ELF-1 (cell line): Measurements from ENCODE around the gene SIGMAR1.
"Not testable (repeated sequence)": the region's sequence is repeated elsewhere in the genome, so short reads cannot be mapped to it uniquely, and the experiment has no call there.

Source experiments
- DNase-seq: peaks from one replicate; pipeline ENCODE4 v3.0.0-alpha.2; 2016; ENCODE audit warnings: low read depth, low spot score

SIGMAR1 gene

DNA sequence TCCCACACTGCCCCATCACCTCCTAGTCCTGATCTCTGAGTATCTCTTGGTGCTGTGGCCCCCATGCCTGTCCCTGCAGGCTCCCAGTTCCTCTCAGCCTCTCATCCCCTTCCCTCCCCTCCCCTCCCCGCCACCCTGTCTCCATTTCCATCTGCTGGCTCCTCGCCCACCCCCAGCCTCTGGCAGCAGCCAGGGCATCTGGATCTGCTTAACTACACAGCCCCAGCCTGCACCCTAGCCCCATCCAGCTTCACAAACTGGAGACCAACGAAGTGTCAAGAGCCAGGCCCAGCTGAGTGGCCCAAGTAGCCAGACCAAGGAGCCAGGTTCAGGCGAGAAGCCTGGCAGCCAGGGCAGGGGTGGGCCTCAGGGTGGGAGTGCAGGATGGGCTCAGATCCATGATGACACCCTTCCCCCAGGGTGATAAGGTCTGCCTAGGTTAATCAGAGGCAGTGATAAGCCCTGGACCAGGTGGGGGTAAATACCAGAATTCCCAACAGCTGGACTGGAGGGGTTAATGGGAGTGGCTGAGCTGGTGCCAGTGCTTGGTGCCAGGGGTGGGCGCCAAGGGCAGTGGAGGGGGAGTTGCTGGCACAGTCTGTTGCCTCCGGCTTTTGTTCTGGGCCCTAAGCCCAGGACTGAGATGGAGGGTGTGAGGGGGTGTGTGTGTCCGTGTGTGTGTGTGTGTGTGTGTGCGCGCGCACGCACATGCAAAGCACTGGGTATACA, 16.9 kb upstream of the SIGMAR1 start:
- DNase-seq = no peak

DNA sequence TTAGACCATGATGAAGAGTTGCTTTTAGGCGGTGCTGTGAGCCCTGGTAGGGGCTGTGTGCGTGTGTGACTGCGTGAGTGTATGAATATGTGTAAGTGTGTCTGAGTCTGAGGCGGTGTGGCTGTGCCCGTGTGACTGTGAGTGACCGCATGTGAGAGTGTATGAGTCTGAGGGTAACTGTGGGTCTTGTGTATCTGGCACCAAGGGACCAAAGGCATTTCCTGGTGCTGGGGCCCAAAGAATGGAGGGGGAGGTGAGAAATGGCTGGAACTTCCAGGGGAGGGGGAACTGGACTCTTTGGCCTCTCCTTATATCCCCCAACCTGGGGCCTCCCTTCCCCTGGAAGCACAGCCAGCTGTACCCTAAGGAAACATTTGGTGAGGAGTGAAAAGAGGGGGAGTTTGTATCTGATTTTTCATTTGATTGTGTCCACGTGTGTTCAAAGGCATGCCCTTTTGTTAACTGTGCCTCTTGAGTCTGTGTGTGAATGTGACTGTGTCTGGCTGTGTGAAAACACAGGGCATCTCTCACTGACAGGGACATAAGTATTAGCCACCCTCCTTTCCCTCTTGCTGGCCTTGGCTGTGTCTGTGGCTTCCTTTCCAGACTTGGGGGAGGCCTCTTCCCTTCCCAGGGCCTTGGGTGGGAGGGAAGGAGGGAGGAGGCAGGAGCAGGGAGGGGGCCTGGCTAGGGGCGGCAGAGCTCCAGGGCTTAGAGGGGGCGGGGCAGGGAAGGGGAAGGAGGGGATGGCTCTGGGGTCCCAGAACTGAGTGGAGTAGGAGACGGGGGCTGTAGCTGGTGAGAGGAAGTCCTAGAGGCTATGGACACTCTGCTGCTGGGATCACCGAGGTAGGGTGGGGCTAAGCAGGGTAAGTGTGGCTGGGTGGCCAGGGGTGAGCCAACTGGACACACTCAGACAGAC, 15.8 kb upstream of the SIGMAR1 start:
- no peak for DNase-seq

DNA sequence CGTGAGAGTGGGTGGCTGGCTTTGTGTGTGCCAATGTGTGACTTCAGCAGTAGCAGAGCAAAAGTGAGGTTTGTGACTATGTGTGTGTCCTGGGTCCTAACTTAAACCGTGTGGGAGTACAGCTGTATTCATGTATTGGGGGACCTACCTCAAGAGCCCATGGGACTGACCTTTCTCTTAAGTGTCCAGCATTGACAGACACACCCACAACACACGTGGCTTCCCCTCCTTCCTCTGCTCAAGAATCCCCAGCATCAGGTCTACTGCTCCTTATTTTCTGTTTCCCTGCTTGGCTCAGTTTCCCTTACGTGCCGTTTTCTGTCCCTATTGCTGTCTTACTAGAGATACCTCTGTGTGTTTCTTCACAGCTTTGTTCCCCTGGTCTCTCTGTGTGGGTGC, 15.0 kb upstream of the SIGMAR1 start:
- no peak for DNase-seq

DNA sequence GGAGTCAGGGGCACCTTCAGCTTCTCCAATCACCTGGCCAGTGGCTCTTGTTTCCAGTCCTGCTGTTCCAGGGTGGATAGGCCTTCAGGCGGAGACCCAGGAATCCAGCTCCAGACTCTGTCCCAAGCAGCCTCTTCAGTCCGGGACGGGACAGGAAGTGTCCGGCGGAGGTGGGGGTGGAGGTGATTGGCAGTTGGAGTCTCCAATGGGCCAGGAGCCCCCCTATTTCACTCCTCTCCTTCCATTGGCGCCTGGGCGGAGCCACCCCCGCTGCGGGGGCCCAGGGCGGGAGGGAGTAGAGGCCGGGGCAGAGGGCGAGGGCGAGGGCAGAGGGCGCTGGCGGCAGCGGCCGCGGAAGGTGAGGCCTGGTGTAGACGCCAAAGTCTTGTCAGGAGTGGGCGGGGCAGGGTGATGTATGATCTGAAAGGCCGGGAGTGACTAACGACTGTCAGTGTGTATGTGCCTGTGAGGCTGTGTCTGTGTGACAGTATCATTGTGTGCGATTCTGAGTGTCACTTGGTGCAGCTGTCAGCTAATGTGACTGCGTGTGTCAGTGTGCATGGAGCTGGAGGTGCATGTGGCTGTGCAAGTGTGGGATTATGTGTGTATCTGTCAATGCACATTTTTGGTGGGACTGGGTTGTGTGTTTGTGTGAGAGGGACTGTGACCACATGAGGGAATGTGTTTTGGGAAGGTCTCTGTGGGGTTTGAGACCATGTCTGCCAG, 14.5 kb upstream of the SIGMAR1 start, which contains the start of gene IL11RA:
Gene IL11RA, plus strand, starts transcription at position 310 of the 726 bp plus-strand sequence. CDS start 3,033 bp downstream, outside the sequence.
- peak; percentile 98 for DNase-seq

DNA sequence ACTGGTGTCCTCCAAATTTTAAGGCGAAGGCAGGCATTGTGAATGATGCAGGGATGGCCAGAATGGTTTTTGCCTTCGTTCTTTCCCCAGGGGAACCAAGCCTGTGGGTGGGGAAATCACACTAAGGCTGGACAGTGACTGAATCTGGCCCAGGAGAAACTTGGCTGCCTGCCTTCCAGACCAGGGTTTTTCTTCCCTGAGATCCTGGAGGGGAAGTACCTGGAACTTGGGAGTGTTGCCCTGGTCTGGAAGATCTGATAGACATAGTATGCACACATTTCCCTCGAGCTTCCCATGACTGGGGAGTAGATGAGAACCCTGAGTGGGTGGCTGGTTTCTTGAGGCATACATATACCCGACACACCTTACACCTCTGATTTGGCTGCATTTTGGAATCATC, 13.7 kb upstream of the SIGMAR1 start:
- DNase-seq = no peak

DNA sequence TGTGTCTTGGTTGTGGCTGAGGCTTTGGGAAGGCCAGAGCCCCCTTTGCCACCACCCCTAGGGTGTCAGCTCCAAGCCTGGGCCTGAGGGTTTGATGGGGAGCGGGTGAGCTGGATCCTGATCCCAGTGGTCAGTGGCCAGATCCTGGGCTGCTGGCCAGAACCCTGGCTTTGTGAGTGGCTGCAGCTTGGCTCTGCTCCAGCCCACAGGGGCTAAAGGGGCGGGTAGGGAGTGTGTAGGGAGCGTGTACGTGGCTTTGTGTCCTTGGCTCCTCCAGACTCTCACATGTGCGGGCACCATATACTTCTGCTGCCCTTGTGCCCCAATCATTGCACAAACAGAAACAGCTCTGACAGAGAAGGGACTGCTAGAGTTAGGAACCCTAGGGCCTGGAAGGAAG, 13.2 kb upstream of the SIGMAR1 start:
- DNase-seq = no peak

DNA sequence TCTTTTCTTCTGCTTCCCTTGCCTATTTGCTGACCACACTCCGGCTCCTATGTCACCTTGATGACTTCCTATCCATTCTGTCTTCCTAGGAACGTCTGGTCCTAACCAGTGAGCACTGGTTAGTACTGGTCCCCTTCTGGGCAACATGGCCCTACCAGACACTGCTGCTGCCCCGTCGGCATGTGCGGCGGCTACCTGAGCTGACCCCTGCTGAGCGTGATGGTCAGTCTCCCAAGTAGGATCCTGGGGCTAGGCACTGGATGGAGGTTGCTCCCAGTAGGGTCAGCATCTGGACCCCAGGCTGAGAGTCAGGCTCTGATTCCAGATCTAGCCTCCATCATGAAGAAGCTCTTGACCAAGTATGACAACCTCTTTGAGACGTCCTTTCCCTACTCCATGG, 11.1 kb upstream of the SIGMAR1 start:
- DNase-seq = no peak

GRCh38 chr9:34647651-34648050, 10.1 kb upstream of the SIGMAR1 start:
- DNase-seq = no peak

DNA sequence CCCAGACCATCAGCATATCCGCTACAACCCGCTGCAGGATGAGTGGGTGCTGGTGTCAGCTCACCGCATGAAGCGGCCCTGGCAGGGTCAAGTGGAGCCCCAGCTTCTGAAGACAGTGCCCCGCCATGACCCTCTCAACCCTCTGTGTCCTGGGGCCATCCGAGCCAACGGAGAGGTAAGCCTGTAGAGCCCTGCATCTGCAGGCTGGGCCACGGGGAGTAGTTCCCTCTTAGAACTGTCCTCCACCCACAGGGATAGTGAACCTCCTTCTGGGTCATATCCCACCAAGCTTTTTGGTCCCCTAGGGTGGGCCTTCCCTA, 9.5 kb upstream of the SIGMAR1 start:
- DNase-seq = no peak

DNA sequence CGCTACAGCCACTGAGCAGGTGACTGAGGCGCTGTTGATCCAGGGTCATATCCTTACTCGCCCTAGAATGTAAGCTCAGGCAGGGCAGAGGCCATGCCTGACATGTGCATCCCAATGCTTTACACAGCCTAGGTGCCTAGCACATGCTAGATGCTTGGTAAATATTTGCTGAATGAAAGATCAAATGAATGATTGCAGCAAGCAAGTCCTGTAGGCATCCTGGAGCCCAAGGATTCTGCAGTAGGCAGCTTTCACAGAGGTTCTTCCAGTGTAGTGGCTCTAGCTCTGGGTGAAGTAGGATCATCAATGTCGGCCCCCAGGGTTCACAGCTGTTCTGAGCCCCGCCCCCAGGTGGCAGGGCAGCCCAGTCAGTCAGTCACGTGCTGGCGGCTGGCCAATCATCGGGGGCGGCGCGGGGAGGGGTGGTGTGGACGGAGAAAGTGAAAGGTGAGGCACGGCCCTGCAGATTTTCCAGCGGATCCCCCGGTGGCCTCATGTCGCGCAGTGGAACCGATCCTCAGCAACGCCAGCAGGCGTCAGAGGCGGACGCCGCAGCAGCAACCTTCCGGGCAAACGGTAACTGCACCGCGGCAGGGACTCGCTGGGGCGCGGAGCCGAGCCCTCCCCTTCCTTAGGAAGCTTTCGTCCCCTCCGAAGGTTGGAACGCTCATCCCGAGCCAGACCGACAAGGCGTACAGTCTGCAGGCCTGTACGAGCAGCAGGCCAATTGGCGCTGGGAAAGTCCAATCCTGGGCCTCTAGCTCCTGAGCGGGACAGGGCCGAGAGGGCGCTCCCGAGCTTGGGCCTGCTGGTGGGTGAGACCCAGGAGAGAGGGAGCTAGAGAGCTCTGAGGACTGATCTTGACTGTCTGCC, 8.9 kb upstream of the SIGMAR1 start, which contains the start of gene GALT:
Gene GALT, plus strand, starts transcription at position 465 of the 873 bp plus-strand sequence. Its CDS starts 30 bp downstream, at position 495.
- DNase-seq = peak; percentile 98

GRCh38 chr9:34644766-34645314, 7.3 kb upstream of the SIGMAR1 start:
- DNase-seq = peak; percentile 87

GRCh38 chr9:34642679-34643078, 5.1 kb upstream of the SIGMAR1 start:
- DNase-seq = no peak

DNA sequence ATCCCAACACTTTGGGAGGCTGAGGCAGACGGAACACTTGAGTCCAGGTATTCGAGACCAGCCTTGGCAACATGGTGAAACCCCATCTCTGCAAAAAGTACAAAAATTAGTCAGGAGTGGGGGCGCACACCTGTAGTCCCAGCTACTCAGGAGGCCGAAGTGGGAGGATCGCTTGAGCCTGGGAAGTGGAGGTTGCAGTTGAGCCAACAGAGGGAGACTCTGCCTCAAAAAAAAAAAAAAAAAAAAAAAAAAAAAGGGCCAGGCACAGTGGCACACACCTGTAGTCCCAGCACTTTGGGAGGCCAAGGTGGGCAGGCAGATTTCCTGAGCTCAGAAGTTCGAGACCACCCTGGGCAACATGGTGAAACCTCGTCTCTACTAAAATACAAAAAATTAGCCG, 1.7 kb upstream of the SIGMAR1 start:
- not testable (repeated sequence) for DNase-seq

DNA sequence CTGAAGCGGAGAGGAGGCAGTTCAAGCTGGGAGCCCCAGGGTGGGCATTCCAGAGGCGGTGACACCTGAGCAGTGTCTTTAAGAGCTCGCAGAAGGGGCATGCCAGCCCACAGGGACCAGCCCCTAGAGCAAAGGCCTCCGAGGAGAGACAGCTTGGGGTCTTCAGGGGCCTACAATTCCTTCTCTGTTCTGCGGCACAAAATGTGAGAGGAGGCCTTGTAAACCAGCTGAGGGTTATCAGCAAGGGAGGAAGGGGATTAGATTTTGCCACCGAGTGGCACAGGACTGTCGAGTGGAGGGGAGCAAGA, 505 bp upstream of the SIGMAR1 start:
- no peak for DNase-seq

DNA sequence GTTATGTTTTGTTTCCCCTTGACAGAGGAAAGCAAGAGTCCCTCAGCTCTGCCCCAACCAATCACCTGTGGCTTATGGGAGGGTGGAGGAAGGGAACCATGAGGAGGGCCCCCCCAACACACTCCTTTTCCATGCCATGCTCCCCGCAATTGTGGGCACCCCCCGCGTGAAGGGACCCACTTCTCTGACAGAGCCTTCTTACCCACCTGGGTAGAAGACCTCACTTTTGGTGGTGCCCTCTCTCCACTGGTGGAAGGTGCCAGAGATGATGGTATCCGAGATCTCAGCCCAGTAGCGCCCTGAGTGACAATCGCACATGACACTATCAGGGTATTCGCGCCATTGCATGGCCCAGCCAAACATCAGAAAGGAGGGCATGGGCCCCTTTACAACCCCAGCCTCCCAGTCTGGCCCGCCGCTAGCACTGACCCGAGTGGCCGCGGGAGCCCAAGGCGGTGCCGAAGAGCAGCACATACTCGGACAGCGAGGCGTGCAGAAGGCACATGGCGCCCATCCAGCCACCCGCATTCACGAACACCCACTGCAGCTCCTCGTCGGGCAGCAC, 714 bp downstream of the SIGMAR1 start:
- no peak for DNase-seq

DNA sequence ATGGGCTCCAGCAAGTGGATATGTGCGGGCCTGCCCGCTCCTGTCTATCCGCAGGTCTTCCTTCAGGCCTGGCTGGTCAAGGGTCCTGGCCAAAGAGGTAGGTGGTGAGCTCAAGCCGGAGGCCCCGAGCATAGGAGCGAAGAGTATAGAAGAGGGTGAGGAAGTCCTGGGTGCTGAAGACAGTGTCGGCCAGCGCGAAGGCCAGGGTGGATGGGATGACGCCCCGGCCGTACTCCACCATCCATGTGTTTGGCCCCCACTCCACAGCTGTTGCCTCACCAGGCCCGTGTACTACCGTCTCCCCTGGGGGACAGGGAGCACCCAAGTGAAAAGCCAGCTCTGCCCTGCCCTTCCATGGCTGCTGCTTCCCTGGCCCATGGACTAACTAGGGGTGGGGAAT, 2.0 kb downstream of the SIGMAR1 start:
- no peak for DNase-seq

- DNase-seq = no peak
These were observed 2.9 kb downstream of the SIGMAR1 start for GRCh38 chr9:34634551-34635248.

DNA sequence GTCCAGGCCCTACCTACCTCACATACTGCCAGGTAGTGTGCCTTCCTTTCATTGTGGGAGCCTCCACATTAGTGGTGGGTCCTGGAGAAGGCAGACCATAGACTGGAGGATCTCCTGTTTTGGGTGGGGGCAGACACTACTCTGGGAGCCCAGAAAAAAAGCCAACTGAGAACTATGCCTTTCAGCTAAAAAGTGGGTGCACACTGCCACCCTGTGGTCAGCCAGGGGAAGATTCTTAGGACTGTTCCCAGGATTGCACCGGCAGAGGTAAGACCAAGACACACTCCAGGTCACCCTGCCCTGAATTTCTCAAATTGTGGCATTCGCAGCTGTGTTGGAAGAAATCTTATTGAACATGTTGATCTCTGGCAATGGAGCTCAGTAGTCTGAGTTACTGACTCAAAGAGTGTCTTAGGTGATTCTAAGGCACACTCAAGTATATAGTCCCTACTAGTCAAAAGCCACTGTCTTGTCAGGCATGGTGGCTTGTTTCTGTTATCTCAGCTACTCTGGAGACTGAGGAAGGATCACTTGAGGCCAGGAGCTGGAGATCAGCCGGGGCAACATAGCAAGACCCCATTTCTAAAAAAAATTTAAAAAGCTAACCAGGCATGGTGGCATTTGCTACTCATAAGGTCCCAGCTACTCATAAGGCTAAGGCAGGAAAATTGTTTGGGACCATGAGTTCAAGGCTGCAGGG, 3.6 kb downstream of the SIGMAR1 start:
- peak; percentile 83 for DNase-seq

GRCh38 chr9:34633166-34633565, 4.4 kb downstream of the SIGMAR1 start:
- DNase-seq = no peak
